Stomach (tissue), 9 donors: ENCODE data around the gene RPS27. TPM values are rescaled to one million over a fixed set of nuclear protein-coding genes. Genes with fewer than 3 reads are reported as not detected.

Source experiments
- DNase-seq, 2 donors: peaks; one replicate each; pipeline versions ENCODE4 v3.0.0 to v3.0.0-alpha.2; 2013 to 2019
- H3K27ac ChIP-seq, 5 donors: fragments of 200-600 bp in 4 of 5; sonication (generic) in 4 of 5; one replicate each; pipeline ENCODE4 v1.5.1; 2013 to 2019; ENCODE audit warnings: mild to moderate bottlenecking in 1 of 5, moderate library complexity in 1 of 5
- H3K27me3 ChIP-seq, 3 donors: fragments of 200-600 bp; sonication (generic); one replicate each; pipeline ENCODE4 v1.5.1; 2017 to 2019; ENCODE audit warnings: mixed run types in 1 of 3
- H3K36me3 ChIP-seq, 4 donors: fragments of 200-600 bp; sonication (generic); 1 replicate in 3 of 4; 2 replicates in 1 of 4; pipeline ENCODE4 v1.5.1; 2016 to 2019
- H3K4me1 ChIP-seq, 4 donors: fragments of 200-600 bp; sonication (generic); one replicate each; pipeline ENCODE4 v1.5.1; 2016 to 2019
- H3K4me3 ChIP-seq, 4 donors: fragments of 200-600 bp; sonication (generic) in 3 of 4; one replicate each; pipeline ENCODE4 v1.5.1; 2016 to 2019; ENCODE audit warnings: mild to moderate bottlenecking in 1 of 4
- H3K9me3 ChIP-seq, 4 donors: fragments of 200-600 bp; sonication (generic); one replicate each; pipeline ENCODE4 v1.5.1; 2016 to 2019
- EP300 ChIP-seq: sonication (generic); formaldehyde crosslinking; IDR thresholded peaks from one replicate; pipeline ENCODE4 v1.6.1; 2017; ENCODE audit warnings: antibody characterized with exemption
- POLR2A ChIP-seq, 4 donors: fragments of 450-650 bp; IDR thresholded peaks; one replicate each; pipeline ENCODE4 v1.6.1; 2016; ENCODE audit warnings: antibody characterized with exemption in 4 of 4, control low read depth in 2 of 4, mild to moderate bottlenecking in 1 of 4, moderate library complexity in 1 of 4
- POLR2AphosphoS5 ChIP-seq, 3 donors: sonication (generic); formaldehyde crosslinking; IDR thresholded peaks; one replicate each; pipeline ENCODE4 v1.6.1; 2016; ENCODE audit warnings: antibody characterized with exemption in 3 of 3
- WGBS, 5 donors: extraction: QIAGEN DNeasy Blood & Tissue Kit in 3 of 5; methylation state at CpG; one replicate each; pipeline versions ENCODE4 v1.1.5 to v1.1.7; 2013 to 2018; 5-methylcytosine and 5-hydroxymethylcytosine counted together
- intact Hi-C: fragments of 100-400 bp; cut with DNase I; formaldehyde crosslinking; loops from one replicate; pipeline ENCODE4 v1.15.1; 2023; ENCODE audit warnings: low total_unique reads
- polyA plus RNA-seq, 3 donors: library from polyadenylated mRNA; stranded (reverse); fragments of 200-250 nt; gene quantifications; one replicate each; pipeline ENCODE4 v1.2.3, GENCODE V29; 2013
- total RNA-seq, 5 donors: library from RNA; depleted of rRNA; stranded (reverse); fragments of >200 nt; gene quantifications; one replicate each; pipeline versions ENCODE4 v1.1.0 to v1.2.3, GENCODE V29; 2014 to 2016
- TF ChIP-seq, protein P1 (sequence below), 7 experiments: fragments of 450-650 bp in 4 of 7; fragments of 200-600 bp in 3 of 7; sonication (generic) in 3 of 7; IDR thresholded peaks; one replicate each; pipeline ENCODE4 v1.5.1; 2016 to 2019; ENCODE audit warnings: antibody characterized with exemption in 7 of 7, control low read depth in 2 of 7, mild to moderate bottlenecking in 1 of 7
- donor health status: healthy with polysubstance abuse.
- donor health status: Bipolar disorder and iron deficiency.
- donor health status: healthy.

Gene RPS27
- total and polyA plus RNA-seq, 8 donors = 43.4 to 21,142 (median 2,759) TPM

DNA sequence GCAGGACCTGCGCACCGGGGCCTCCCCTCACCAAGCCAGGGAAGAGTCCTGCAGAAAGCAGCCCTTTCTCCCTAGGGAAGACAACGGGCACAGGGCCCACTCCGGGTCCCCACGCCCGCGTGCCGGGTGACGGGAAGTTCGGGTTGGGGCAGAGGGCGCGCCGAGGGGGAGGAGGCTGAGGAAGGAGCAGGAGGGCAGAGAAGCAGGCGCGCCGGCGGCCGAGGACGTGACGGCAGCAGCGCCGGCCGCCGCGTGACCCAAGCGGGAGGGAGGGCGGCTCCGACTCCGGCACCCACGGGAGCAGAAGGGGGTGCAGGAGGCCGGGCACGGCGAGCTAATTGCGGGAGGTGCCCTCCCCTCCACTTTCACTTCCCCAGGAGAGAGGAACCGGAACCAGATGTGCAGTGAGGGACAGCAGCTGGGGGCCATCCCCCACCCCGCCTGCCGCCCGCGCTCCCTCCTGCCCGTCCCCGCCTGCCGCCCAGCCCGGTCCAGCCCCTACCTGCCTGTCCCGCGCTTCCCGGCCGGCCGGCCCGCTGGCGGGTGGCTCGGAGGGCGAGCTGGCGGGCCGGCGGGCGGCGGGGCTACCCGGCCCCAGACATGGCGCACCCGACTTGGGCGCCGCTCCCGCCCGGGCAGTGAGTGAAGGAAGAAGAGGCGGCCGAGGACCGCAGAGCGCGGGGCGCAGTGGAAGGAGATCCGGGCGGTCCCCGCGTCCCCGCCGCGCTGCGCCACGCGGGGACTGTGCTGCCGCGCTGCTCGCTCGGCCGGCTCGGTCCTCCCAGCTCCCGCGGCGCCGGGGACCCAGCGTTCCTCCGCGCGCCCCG lies 44.6 kb upstream of the RPS27 start:
- intact Hi-C loops = loop anchor here (10.0 kb wide), 1 partner anchor 151 kb away; no protein-coding TSS in a partner anchor

DNA sequence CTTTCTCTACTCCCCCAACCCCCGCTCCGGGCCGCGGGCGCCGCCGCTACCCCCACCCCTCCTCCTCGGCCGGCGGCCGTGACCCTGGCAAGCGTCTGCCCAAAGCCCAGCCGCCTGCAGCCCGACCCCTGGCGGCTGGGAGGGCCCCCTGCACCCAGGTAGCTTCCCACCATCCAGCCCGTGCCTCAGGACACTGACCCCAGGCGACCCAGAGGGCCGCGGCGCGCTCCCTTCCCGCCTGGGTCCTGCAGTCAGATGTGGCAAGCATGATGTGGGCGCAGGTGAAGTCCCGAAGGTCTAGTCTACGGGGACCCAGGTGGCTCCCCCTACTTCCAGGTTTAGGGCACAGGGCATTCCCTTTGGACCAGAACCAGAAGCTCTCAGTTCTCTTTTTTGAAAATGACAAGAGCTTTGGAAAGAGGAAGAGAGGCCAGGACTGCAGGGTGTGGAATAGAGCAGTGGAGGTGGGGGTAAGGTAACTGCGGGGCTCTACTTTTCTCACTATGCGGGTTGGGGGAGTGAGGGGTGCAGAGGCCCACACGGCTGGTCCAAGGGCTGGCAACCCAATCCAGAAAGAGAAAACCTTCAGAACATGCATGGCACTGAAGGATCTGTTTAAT lies 43.8 kb upstream of the RPS27 start, which contains the start of gene DENND4B:
Gene DENND4B, minus strand, starts transcription at position 97 of the 620 bp plus-strand sequence. CDS start 2,344 bp downstream, outside the sequence.
- 9 to 16% (median 14%) methylated on average over 17 to 28 of the region's 28 CpGs for WGBS, 5 donors
- intact Hi-C loops = loop anchor here (10.0 kb wide), 1 partner anchor 152 kb away; no protein-coding TSS in a partner anchor
- peaks cover 9 to 38% (median 27%) of the 10 kb centered on the region in 4 donors for H3K4me1 ChIP-seq
- no peaks in the 10 kb centered on the region for H3K27me3 ChIP-seq
- H3K9me3 ChIP-seq = no peaks in the 10 kb centered on the region
- peak within 1 kb of the TSS; percentile 91 to 100 (median 98) for H3K27ac ChIP-seq
- peak; percentile 84 to 95 for DNase-seq
- H3K36me3 ChIP-seq = peaks cover 27 to 71% (median 69%) of the 10 kb centered on the region in 4 donors
- peak within 1 kb of the TSS; percentile 84 to 99 (median 94) for H3K4me3 ChIP-seq
- TF ChIP-seq, protein P1, sequence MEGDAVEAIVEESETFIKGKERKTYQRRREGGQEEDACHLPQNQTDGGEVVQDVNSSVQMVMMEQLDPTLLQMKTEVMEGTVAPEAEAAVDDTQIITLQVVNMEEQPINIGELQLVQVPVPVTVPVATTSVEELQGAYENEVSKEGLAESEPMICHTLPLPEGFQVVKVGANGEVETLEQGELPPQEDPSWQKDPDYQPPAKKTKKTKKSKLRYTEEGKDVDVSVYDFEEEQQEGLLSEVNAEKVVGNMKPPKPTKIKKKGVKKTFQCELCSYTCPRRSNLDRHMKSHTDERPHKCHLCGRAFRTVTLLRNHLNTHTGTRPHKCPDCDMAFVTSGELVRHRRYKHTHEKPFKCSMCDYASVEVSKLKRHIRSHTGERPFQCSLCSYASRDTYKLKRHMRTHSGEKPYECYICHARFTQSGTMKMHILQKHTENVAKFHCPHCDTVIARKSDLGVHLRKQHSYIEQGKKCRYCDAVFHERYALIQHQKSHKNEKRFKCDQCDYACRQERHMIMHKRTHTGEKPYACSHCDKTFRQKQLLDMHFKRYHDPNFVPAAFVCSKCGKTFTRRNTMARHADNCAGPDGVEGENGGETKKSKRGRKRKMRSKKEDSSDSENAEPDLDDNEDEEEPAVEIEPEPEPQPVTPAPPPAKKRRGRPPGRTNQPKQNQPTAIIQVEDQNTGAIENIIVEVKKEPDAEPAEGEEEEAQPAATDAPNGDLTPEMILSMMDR (IDR thresholded peaks at IDR 0.05) = peak in 6 of 7 experiments; percentile 35 to 99 (median 95)
- peak in 2 of 3 donors; percentile 37 to 79 for TF ChIP-seq POLR2AphosphoS5 (IDR thresholded peaks at IDR 0.05)
- TF ChIP-seq POLR2A (IDR thresholded peaks at IDR 0.05) = no peak
- no peak for TF ChIP-seq EP300

More for the DNA sequence above, 44.6 kb upstream of the RPS27 start:
- H3K36me3 ChIP-seq = peaks cover 22 to 71% (median 69%) of the 10 kb centered on the region in 4 donors
- peak overlapping the region; percentile 84 to 99 (median 94) for H3K4me3 ChIP-seq
- no peaks in the 10 kb centered on the region for H3K27me3 ChIP-seq
- no peaks in the 10 kb centered on the region for H3K9me3 ChIP-seq
- TF ChIP-seq EP300 (no peak), POLR2AphosphoS5 (IDR thresholded peaks at IDR 0.05) (peak; percentile 65 to 85 (median 83))
- TF ChIP-seq, protein P1 (IDR thresholded peaks at IDR 0.05) = peak in 1 of 7 experiments; percentile 6
- H3K27ac ChIP-seq = peak overlapping the region; percentile 91 to 100 (median 98)
- DNase-seq = peak; percentile 86 to 93
- WGBS, 5 donors = 0 to 1% (median 1%) methylated on average over 27 to 95 of the region's 95 CpGs
- H3K4me1 ChIP-seq = peaks cover 9 to 38% (median 27%) of the 10 kb centered on the region in 4 donors

- no peak for TF ChIP-seq POLR2AphosphoS5 (IDR thresholded peaks at IDR 0.05)
- TF ChIP-seq POLR2A (IDR thresholded peaks at IDR 0.05) = no peak
- TF ChIP-seq, protein P1 (IDR thresholded peaks at IDR 0.05) = no peak
- no peak for TF ChIP-seq EP300
- Histone ChIP-seq H3K27ac (no peak overlapping the region), H3K9me3 (no peaks in the 10 kb centered on the region), H3K36me3 (peaks cover 51 to 81% (median 80%) of the 10 kb centered on the region in 4 donors), H3K4me1 (peaks cover 18 to 41% (median 35%) of the 10 kb centered on the region in 4 donors), H3K27me3 (no peaks in the 10 kb centered on the region), H3K4me3 (no peak overlapping the region)
- DNase-seq = no peak
- intact Hi-C loops = no loop called here
- WGBS, 5 donors = 92 to 96% (median 93%) methylated on average over 11 of the region's 11 CpGs
Observed at GRCh38 chr1:153951183-153951582, 39.4 kb upstream of the RPS27 start.

GRCh38 chr1:153951801-153952200 lies 38.8 kb upstream of the RPS27 start:
- TF ChIP-seq POLR2A (IDR thresholded peaks at IDR 0.05) (no peak), POLR2AphosphoS5 (IDR thresholded peaks at IDR 0.05) (no peak), EP300 (no peak)
- TF ChIP-seq, protein P1 (IDR thresholded peaks at IDR 0.05) = no peak
- no peak for DNase-seq

More at GRCh38 chr1:153951801-153952200, 38.8 kb upstream of the RPS27 start:
- no peak overlapping the region for H3K27ac ChIP-seq
- H3K4me1 ChIP-seq = peaks cover 24 to 44% (median 38%) of the 10 kb centered on the region in 4 donors
- H3K4me3 ChIP-seq = no peak overlapping the region
- intact Hi-C loops = no loop called here
- H3K9me3 ChIP-seq = no peaks in the 10 kb centered on the region
- H3K36me3 ChIP-seq = peaks cover 51 to 81% (median 80%) of the 10 kb centered on the region in 4 donors
- H3K27me3 ChIP-seq = no peaks in the 10 kb centered on the region
- 76 to 90% (median 85%) methylated on average over 2 of the region's 2 CpGs for WGBS, 5 donors
